Germinal center (tissue), 1 donor: ENCODE results near the gene FANCI.

ENCODE experiments used
- DNase-seq: peaks from one replicate; pipeline ENCODE4 v3.0.0; 2012; ENCODE audit warnings: mixed read lengths, low spot score

FANCI gene

DNA sequence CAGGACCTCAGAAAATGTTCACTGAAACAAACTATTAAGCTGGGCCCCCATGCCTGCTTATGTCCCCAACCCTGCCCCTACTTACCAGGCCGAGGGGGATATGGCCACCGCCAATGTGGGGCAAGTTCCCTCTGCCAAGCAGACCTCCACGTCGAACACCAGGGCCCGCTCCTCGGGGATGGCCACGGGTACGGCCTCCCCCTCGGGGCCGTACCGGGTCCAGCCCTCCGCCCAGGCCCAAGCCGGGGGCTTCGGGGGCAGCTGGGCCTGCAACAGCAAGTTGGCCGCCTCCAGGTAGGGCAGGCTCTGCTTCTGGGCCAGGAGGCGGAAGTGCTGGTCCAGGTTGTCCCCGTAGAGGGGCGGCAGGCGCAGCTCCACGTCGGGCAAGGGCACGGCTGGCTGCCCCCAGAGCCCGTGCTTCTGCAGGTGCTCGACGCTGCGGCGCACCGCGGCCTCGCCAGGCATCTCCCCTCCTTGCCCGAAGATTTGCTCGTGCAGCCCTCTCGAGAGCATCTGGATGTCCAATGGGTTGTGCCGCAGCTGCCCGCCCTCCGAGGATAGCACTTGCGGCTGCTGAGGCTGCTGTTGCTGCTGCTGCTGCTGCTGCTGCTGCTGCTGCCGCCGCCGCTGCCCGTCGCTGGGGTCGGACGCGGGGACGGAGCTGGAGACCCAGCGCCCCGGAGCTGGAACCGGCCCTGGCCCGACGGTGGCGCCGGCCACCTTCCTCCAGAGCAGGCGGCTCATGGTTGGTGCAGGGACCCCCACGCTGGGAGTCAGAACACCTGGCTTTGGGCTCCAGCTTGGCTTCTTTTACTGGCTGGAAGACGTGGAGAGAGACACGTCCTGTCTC lies 89.5 kb downstream of the FANCI start:
- no peak for DNase-seq

DNA sequence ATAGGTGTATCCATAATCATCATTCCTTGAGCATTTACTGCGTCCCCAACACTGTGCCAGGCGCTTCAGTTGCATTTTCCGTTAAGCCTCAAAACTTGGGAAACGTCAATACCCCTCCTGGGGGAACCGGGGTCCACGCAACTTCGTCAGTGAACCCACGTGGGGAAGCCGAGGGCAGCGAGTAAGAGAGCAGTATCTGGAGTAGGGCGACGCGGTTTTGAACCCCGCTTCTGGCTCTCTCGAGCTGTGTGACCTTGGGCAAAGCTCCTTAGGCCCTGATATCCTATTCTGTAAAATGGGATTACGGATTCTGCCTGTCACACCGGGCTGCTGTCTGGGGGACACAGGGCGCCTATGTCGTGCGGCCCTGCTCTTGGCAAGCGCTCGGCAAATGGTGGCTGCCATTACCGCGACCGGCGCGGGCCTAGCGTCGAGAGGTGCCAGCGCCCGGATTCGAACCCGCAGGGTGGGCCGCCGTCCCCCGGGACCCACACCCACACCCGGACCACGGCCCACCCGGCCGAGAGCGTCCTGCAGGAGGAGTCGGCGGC lies 90.3 kb downstream of the FANCI start:
- no peak for DNase-seq

GRCh38 chr15:89334510-89335297 lies 90.9 kb downstream of the FANCI start, which contains the start of gene POLG:
POLG (minus strand) TSS chr15:89334824; CDS start chr15:89333754, 1,070 bp downstream.
- peak; percentile 97 for DNase-seq

DNA sequence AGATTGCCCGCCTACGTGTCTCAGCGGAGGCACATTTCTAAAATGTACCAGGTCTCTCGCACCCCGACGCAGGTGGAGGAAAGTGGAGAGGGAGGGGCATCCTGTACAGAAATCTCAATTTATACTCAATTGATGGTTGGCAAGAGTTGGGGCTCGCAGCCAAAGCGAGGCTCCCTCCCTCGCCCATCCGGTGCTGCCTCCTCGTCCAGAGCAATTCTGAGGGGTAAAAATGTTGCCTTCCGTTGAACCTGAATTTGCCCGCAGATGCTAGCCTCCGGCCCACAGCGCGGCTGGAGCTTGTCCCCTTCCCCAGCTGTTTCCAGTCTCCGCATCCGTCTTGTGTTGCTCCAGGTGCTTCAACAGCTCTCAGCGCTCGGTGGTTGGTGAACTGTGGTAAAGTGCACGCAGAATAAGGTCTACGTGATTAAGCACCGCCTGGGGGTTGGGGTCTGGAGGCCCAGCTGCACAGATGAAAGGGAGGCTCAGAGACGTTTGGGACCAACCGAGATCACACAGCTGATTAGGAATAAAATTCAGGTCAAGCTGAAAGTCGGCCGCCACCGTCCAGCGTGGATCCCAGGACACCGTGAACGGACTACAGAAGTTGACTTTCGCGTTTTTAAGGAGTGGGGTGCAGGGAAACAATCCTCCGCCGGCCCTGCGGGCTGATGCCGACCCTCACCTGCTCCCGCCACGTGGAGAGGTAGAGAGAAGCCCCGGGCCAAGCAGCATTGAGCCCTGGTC lies 91.7 kb downstream of the FANCI start:
- DNase-seq = peak; percentile 28

GRCh38 chr15:89338036-89338435 lies 94.3 kb downstream of the FANCI start:
- DNase-seq = no peak

- no peak for DNase-seq
These were observed 96.8 kb downstream of the FANCI start for GRCh38 chr15:89340573-89340972.

DNA sequence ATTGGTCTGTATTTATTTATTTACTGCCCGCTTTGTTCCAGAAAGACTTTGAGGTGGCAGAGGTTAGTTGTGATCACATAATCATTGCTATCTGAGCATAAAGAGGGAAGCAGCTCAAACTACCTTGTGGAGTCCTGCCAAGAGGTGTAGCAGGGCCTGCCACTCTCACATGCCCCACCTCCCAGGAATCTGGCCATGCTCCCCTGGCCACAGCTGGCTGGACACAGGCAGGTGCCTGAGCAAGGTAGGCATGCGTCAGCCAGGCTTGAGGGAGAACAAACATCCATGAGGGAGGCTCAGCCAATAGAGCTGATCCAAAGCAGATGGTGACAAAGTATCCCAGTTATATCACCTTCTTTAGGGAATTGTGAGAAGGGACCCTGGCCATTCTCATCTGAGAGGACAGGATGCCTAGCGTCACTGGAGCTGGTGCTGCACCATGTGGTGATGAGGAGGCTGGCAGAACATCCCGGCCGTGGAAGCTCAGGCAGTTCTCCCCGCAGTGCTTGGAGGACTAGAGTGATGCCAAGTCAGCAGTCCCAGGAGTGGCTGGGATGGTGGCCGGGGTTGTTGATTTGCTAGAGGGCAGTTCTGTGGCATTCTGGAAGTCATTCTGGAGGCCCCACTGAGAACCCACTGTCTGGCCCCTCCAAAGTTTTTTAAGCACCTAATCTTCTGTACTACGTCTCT lies 97.7 kb downstream of the FANCI start:
- DNase-seq = no peak

DNA sequence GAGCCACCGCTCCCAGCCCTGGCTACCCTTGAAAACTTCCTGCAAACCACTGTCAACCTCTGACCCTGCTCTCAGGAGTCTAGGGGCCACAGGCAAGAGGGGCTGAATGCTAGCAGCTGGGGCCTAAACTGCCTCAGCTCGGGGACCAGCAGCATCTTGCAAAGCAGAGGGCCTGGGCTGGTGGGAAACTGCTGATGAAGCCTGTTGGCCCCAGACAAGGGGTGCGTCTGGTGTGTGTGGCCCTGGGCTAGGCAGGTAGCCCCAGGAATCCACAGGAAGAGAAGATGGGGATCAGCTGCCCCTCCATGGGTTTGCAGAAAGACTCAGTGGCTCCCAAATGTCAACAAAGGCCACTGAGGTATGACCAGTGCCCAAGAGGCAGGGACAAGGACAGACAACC lies 99.1 kb downstream of the FANCI start:
- DNase-seq = no peak

GRCh38 chr15:89345248-89345647 lies 101.5 kb downstream of the FANCI start:
- DNase-seq = no peak

GRCh38 chr15:89346516-89347231 lies 102.9 kb downstream of the FANCI start:
- no peak for DNase-seq

DNA sequence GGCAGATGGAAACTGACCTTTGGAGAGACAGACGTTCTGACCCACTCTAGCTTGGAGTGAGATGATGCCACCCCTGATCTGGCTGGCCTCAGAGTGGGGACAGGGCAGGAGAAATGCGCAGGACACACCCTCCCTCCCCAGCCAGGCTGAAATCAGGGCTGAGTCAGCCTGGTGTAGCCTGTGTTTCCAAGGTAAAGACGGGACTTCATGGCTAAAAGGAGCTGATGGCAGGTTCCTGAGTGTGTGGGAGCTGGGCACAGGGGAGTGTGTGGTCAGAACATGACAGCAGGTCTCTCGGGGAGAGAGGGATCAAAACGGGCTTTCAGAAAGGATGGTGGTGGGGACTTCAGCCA lies 105.4 kb downstream of the FANCI start:
- DNase-seq = no peak

DNA sequence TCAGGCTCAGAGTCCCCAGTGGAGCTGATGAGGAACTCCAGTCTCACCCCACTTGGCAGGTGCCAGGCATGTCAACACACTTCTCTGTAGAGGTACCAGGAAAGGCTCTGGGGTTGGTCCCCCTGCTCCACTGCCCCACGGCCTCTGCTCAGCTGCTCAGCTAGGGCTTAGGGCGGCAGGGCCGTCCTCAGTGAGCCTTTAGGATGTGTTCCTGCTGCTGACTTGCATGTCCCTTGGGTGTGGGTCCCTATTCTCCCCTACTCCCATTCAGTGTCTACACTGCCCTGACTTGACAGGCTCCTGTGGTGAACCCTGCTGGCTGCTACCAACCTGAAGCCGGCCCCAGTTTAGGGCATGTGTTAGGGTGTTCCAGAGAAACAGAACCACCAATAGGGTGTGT lies 108.7 kb downstream of the FANCI start:
- no peak for DNase-seq

- no peak for DNase-seq
These were observed 110.2 kb downstream of the FANCI start for GRCh38 chr15:89353991-89354390.

DNA sequence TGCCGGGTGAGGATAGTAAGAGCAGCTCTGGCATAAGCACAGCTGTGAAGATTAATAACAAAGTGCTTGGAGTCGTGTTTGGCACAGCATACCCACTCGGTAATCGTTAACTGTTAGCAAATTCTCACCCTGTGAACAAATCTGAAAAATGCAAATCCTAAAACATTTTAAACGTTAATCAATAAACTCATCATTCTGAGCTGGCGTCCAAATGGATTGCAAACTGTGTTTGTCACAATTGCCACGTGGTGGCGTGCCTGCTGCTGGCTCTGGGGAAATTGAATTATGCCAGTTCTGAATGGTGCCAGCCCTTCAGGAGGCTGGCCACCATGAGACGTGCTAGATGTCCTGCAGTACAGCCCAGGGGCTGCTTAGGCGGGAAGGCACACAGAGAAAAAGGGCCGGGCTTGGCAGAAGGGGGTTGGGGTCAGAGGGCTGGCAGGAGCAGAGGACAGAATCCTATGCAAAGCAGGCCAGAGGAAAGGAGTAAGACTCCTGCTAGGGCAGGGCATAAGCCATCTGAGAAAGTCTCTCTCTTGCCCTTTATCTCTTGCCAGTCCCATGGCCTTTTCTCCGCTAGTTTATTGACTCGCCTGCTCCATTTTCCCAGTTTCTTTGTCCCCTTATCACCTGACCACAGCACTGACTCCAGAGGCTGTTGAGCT lies 113.0 kb downstream of the FANCI start:
- no peak for DNase-seq

DNA sequence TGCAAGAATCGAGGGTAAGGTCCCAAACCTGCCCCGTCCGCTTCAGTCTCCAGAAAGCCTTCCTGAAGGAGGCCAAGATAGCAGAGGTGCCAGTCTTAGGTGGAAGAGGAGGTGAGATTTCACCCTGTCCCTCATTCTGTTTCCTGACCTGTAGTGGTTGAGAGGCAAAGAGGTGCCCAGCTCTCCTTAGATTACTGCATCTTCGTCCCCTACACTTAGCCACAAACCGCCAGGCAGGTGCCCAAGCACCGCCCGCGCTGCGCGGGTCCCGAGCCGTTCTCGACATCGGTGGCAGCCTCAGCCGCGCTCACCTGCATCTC lies 114.6 kb downstream of the FANCI start:
- no peak for DNase-seq

GRCh38 chr15:89358755-89359439 lies 115.1 kb downstream of the FANCI start:
- DNase-seq = peak; percentile 87

DNA sequence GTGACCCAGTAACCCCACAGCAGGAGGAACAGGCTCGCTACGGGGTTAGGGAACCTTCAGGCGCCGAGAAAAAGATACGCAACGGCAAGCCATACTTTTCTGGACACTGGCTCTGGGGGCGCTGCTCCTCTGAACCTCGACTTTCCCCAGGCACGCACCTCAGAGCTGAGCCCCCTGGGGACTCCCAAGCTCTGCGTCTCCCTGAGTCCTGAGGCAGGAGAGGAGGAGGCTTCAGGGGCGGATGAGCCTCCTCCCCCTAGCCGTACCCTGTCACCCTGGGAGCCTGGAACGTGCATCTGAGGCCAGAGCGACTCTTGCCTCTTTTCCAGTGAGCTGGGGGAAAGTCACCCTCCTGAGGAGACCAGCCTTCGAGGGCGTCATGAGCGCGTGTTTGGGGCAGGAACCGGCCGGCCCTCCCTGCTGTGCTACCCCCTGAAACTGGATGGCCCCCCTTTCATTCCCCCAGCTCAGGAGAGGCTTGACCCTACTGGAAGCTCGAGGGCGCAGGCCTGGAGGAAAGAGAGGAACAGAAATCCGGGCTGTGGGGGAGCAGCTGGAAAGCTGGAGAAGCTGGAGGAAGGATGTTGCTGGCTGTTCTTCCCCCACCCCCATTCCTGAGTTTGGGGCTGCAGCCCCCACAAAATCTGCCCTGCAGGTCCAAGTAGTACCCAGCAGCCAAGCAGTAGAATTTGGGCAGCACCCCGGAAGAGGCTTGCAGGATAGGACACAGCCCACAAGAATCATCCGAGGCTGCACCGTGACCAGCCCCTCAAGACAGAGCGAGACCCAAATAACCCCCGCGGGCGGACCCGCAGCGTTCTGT lies 115.9 kb downstream of the FANCI start:
- no peak for DNase-seq

DNA sequence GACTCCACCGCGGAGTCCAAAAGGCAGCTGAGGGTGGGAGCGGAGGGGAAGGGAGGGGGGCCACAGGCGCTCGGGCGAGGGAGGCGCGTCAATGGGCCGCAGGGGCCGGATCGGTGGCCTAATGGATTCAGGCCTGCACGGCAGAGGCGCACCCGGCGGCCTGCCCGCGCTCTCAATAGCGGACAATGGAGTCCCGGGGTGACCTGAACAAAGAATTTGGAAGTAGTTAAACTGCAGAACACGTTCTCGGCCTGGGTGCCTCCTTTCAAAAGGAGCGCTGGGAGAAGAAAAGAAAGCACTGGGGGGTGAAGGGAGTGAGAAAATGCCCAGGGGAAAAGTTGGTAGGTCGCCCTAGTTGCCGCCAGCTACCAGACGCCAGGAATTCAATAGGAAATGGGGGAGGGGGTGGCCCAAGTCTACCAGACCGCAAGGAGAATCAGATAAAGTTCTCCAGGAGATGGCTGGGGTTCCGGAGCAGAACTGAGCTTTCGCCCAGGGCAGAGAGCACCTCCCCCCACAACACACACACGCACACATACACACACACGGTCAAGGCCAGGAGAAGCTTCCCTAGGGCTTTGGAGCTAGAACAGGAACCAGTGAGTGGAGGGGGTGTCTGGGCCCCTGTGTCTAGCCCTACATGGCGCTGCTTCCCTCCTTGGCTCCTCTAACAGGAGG lies 116.7 kb downstream of the FANCI start:
- DNase-seq = no peak
